Activated naive CD8-positive, alpha-beta T cell treated with anti-CD3 and anti-CD28 coated beads, Interleukin-2, amount 10 ng/mL, durations not matched to agents 7 days and 5 days (primary cell): ENCODE results near the gene DYNC1H1. TPM values are rescaled to one million over a fixed set of nuclear protein-coding genes. Genes with fewer than 3 reads are reported as not detected.
A peak's percentile ranks its signal among the peaks of the same experiment; 100 is the strongest.

Experiments
- ATAC-seq: fragments of 150-1000 bp; cut with Tn5 transposase; one replicate; pipeline ENCODE4 v1.10.0; 2021; ENCODE audit warnings: low read depth, moderate library complexity
- POLR2A ChIA-PET: fragments of 350-600 bp; sonication (Branson Sonifier 250); formaldehyde crosslinking; loops from one replicate; lab custom pipeline; 2021; ENCODE audit warnings: antibody characterized with exemption; lab: Charles Lee
- DNase-seq: peaks from one replicate; pipeline ENCODE4 v3.0.0; 2021
- H3K27ac Mint-ChIP-seq: one replicate; pipeline ENCODE4 v1.8.0; 2022; ENCODE audit warnings: mild to moderate bottlenecking, mixed read lengths
- H3K27me3 Mint-ChIP-seq: one replicate; pipeline ENCODE4 v1.8.0; 2022; ENCODE audit warnings: mild to moderate bottlenecking, moderate library complexity, mixed read lengths
- H3K36me3 Mint-ChIP-seq: one replicate; pipeline ENCODE4 v1.8.0; 2021; ENCODE audit warnings: mild to moderate bottlenecking, mixed read lengths
- H3K4me1 Mint-ChIP-seq: one replicate; pipeline ENCODE4 v1.8.0; 2021; ENCODE audit warnings: mixed read lengths
- H3K4me3 Mint-ChIP-seq: one replicate; pipeline ENCODE4 v1.8.0; 2022; ENCODE audit warnings: mild to moderate bottlenecking, moderate library complexity, mixed read lengths
- H3K9me3 Mint-ChIP-seq: one replicate; pipeline ENCODE4 v1.8.0; 2021; ENCODE audit warnings: mixed read lengths
- total RNA-seq, 2 experiments: library from RNA; stranded (reverse); gene quantifications; one replicate each; pipeline ENCODE4 v1.2.3, GENCODE V29; 2021

Gene DYNC1H1
- total RNA-seq, 2 experiments from 2014 or later, result 287 to 316 TPM

- POLR2A ChIA-PET, result interaction anchor here (1.0 to 1.4 kb wide), 3 partner anchors 10 to 55 kb away, joined by 3 to 6 read pairs (median 4); partner anchors contain the start of gene DYNC1H1
- Mint-ChIP-seq H3K4me3 (peak overlapping the region; percentile 73), H3K36me3 (peaks cover 58% of the 10 kb centered on the region), H3K27me3 (no peaks in the 10 kb centered on the region), H3K9me3 (no peaks in the 10 kb centered on the region), H3K27ac (peak overlapping the region; percentile 89), H3K4me1 (peaks cover 28% of the 10 kb centered on the region)
- DNase-seq, result peak; percentile 61
- peak; percentile 96 for ATAC-seq
Observed at GRCh38 chr14:102020058-102020971, 55.9 kb downstream of the DYNC1H1 start.

GRCh38 chr14:102026934-102027333, 62.6 kb downstream of the DYNC1H1 start:
- peak overlapping the region; percentile 11 for H3K27ac Mint-ChIP-seq
- no peak overlapping the region for H3K4me3 Mint-ChIP-seq
- peaks cover 8% of the 10 kb centered on the region for H3K4me1 Mint-ChIP-seq
- peaks cover 38% of the 10 kb centered on the region for H3K36me3 Mint-ChIP-seq
- no peaks in the 10 kb centered on the region for H3K9me3 Mint-ChIP-seq
- DNase-seq (no peak), ATAC-seq (no peak)
- POLR2A ChIA-PET, result no interaction called here
- H3K27me3 Mint-ChIP-seq, result no peaks in the 10 kb centered on the region

- no peak for DNase-seq
- H3K4me3 Mint-ChIP-seq, result no peak overlapping the region
- no peaks in the 10 kb centered on the region for H3K9me3 Mint-ChIP-seq
- no peaks in the 10 kb centered on the region for H3K27me3 Mint-ChIP-seq
- no peak overlapping the region for H3K27ac Mint-ChIP-seq
- H3K36me3 Mint-ChIP-seq, result peaks cover 36% of the 10 kb centered on the region
- POLR2A ChIA-PET, result no interaction called here
- no peak for ATAC-seq
- peaks cover 3% of the 10 kb centered on the region for H3K4me1 Mint-ChIP-seq
Observed at GRCh38 chr14:102027951-102028350, 63.6 kb downstream of the DYNC1H1 start.

DNA sequence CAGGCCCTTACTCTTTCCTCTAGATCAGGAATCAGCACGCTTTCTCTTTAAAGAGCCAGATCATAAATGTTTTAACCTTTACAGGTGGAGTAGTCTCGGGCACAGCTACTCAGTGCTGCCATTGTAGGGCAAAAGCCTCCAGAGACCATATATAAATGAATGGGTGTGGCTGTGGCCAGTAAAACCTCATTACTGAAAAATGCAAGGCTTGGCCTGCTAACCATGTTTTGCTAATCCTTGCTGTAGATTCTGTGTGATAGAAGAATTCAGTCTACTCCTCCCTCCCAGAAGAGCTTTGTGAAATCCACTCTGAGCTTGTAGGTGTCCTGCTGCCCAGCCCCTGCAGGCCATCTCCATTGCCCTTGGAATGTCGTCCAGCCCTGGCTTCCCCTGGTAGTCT, 64.4 kb downstream of the DYNC1H1 start:
- Mint-ChIP-seq H3K27ac (peak overlapping the region; percentile 17), H3K4me1 (peaks cover 2% of the 10 kb centered on the region), H3K27me3 (no peaks in the 10 kb centered on the region), H3K36me3 (peaks cover 40% of the 10 kb centered on the region), H3K9me3 (no peaks in the 10 kb centered on the region), H3K4me3 (no peak overlapping the region)
- DNase-seq, result no peak
- no peak for ATAC-seq
- POLR2A ChIA-PET, result no interaction called here

- Mint-ChIP-seq H3K27me3 (no peaks in the 10 kb centered on the region), H3K27ac (no peak overlapping the region), H3K36me3 (peaks cover 41% of the 10 kb centered on the region), H3K4me1 (peaks cover 2% of the 10 kb centered on the region), H3K4me3 (no peak overlapping the region), H3K9me3 (no peaks in the 10 kb centered on the region)
- POLR2A ChIA-PET, result interaction anchor here (1.7 kb wide), 1 partner anchor 9 kb away, joined by 4 read pairs; no protein-coding TSS in a partner anchor
- no peak for ATAC-seq
- no peak for DNase-seq
Observed at GRCh38 chr14:102029956-102030355, 65.6 kb downstream of the DYNC1H1 start.

- peaks cover 36% of the 10 kb centered on the region for H3K36me3 Mint-ChIP-seq
- H3K27me3 Mint-ChIP-seq, result no peaks in the 10 kb centered on the region
- DNase-seq, result no peak
- no peak for ATAC-seq
- H3K9me3 Mint-ChIP-seq, result no peaks in the 10 kb centered on the region
- H3K27ac Mint-ChIP-seq, result no peak overlapping the region
- H3K4me1 Mint-ChIP-seq, result peaks cover 2% of the 10 kb centered on the region
- no peak overlapping the region for H3K4me3 Mint-ChIP-seq
- POLR2A ChIA-PET, result no interaction called here
Observed at GRCh38 chr14:102033241-102033640, 68.9 kb downstream of the DYNC1H1 start.

DNA sequence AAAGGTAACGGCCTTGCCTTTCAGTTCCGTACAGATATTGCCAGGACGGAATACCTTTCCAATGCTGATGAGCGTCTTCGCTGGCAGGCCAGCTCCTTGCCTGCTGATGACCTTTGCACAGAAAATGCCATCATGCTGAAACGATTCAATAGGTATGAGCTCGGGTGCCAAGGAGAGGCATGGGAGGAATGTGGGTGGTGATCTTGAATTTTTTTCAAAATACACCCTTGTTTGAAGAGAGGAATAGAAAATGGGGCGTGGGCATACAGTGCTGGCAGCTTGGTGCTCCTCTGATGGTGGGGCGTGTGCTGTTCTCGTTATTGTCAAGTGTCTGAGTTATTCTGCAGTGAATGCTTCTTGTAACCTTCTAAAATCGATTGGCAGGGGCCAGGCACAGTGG, 69.9 kb downstream of the DYNC1H1 start:
- no peak for ATAC-seq
- H3K9me3 Mint-ChIP-seq, result no peaks in the 10 kb centered on the region
- H3K27ac Mint-ChIP-seq, result no peak overlapping the region
- DNase-seq, result no peak
- POLR2A ChIA-PET, result no interaction called here
- no peak overlapping the region for H3K4me3 Mint-ChIP-seq
- H3K27me3 Mint-ChIP-seq, result no peaks in the 10 kb centered on the region
- peaks cover 36% of the 10 kb centered on the region for H3K36me3 Mint-ChIP-seq
- H3K4me1 Mint-ChIP-seq, result peaks cover 1% of the 10 kb centered on the region

GRCh38 chr14:102035914-102036313, 71.5 kb downstream of the DYNC1H1 start:
- ATAC-seq (no peak), DNase-seq (no peak)
- H3K4me3 Mint-ChIP-seq, result no peak overlapping the region
- H3K27me3 Mint-ChIP-seq, result no peaks in the 10 kb centered on the region
- peaks cover 33% of the 10 kb centered on the region for H3K36me3 Mint-ChIP-seq
- no peaks in the 10 kb centered on the region for H3K4me1 Mint-ChIP-seq
- no peak overlapping the region for H3K27ac Mint-ChIP-seq
- H3K9me3 Mint-ChIP-seq, result no peaks in the 10 kb centered on the region
- POLR2A ChIA-PET, result no interaction called here

GRCh38 chr14:102037686-102038085, 73.3 kb downstream of the DYNC1H1 start:
- H3K4me1 Mint-ChIP-seq, result no peaks in the 10 kb centered on the region
- H3K27me3 Mint-ChIP-seq, result no peaks in the 10 kb centered on the region
- DNase-seq, result no peak
- H3K36me3 Mint-ChIP-seq, result peaks cover 32% of the 10 kb centered on the region
- no peak overlapping the region for H3K27ac Mint-ChIP-seq
- POLR2A ChIA-PET, result interaction anchor here (1.0 kb wide), 1 partner anchor 16 kb away, joined by 7 read pairs; no protein-coding TSS in a partner anchor
- H3K4me3 Mint-ChIP-seq, result no peak overlapping the region
- no peaks in the 10 kb centered on the region for H3K9me3 Mint-ChIP-seq
- no peak for ATAC-seq

DNA sequence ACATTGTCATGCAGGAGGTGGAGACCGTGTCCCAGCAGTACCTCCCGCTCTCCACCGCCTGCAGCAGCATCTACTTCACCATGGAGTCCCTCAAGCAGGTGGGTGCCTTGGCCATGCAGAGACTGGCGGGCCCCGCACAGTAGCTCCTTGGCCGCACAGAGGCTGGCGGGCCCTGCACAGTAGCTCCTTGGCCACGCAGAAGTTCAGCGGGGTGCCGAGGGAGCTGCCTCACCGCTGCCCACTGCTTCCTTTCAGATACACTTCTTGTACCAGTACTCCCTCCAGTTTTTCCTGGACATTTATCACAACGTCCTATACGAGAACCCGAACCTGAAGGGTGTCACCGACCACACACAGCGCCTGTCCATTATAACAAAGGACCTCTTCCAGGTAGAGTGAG, 74.8 kb downstream of the DYNC1H1 start:
- DNase-seq, result no peak
- no peak overlapping the region for H3K27ac Mint-ChIP-seq
- POLR2A ChIA-PET, result no interaction called here
- peaks cover 24% of the 10 kb centered on the region for H3K36me3 Mint-ChIP-seq
- H3K27me3 Mint-ChIP-seq, result no peaks in the 10 kb centered on the region
- no peak for ATAC-seq
- no peaks in the 10 kb centered on the region for H3K4me1 Mint-ChIP-seq
- H3K4me3 Mint-ChIP-seq, result no peak overlapping the region
- H3K9me3 Mint-ChIP-seq, result no peaks in the 10 kb centered on the region

- no peak overlapping the region for H3K4me3 Mint-ChIP-seq
- peaks cover 23% of the 10 kb centered on the region for H3K36me3 Mint-ChIP-seq
- no peak overlapping the region for H3K27ac Mint-ChIP-seq
- POLR2A ChIA-PET, result no interaction called here
- DNase-seq, result no peak
- H3K9me3 Mint-ChIP-seq, result no peaks in the 10 kb centered on the region
- no peaks in the 10 kb centered on the region for H3K4me1 Mint-ChIP-seq
- ATAC-seq, result no peak
- no peaks in the 10 kb centered on the region for H3K27me3 Mint-ChIP-seq
Observed at GRCh38 chr14:102040153-102040552, 75.8 kb downstream of the DYNC1H1 start.

DNA sequence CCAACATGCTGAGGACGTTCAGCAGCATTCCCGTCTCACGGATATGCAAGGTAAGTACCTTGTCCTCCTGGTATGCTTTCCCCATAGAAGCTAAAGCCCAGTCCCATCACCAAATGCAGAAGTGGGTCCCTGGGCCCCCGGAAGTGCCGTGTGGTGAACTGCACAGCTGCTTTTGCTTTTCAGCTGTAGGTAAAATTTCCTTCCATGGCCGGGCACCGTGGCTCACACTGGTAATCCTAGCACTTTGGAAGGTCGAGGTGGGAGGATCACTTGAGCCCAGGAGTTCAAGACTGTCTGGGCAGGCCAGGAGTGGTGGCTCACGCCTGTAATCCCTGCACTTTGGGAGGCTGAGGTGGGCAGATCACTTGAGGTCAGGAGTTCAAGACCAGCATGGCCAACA, 78.3 kb downstream of the DYNC1H1 start:
- peaks cover 19% of the 10 kb centered on the region for H3K36me3 Mint-ChIP-seq
- POLR2A ChIA-PET, result no interaction called here

DNA sequence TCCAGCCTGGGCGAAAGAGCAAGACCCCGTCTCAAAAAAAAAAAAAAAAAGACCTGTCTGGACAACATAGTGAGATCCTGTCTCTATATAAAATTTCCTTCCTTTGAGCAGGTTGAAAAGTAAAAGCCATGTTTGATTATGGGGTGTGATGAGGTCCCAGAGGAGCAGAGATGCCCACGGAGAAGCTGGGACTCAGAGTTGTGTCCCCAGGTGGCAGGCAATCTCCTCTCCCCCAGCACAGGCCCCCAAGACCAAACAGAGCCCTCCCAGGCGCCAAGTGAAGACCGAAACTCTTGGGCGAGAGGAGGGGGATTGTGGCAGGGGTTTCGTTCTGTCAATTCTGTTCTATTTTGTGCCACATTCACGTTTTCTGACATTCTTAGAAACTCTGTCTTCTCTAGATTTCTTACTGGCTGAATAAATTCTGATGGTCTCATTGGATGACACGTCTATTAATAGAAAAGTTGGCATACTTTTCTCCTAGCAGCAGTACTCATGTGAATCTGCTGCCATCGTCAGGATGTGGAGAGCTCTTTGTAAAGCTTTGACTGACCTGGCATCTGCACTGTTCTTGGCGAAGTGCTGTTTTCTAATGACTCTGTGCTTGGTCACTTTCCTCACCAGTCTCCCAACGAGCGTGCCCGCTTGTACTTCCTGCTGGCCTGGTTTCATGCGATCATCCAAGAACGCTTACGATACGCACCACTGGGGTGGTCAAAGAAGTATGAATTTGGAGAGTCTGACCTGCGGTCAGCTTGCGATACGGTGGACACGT, 79.1 kb downstream of the DYNC1H1 start:
- H3K27ac Mint-ChIP-seq, result no peak overlapping the region
- ATAC-seq (no peak), DNase-seq (no peak)
- peaks cover 20% of the 10 kb centered on the region for H3K36me3 Mint-ChIP-seq
- no peaks in the 10 kb centered on the region for H3K27me3 Mint-ChIP-seq
- H3K4me1 Mint-ChIP-seq, result no peaks in the 10 kb centered on the region
- H3K4me3 Mint-ChIP-seq, result no peak overlapping the region
- POLR2A ChIA-PET, result no interaction called here
- H3K9me3 Mint-ChIP-seq, result no peaks in the 10 kb centered on the region

More for the DNA sequence above, 78.3 kb downstream of the DYNC1H1 start:
- no peak overlapping the region for H3K4me3 Mint-ChIP-seq
- no peaks in the 10 kb centered on the region for H3K27me3 Mint-ChIP-seq
- DNase-seq (no peak), ATAC-seq (no peak)
- H3K9me3 Mint-ChIP-seq, result no peaks in the 10 kb centered on the region
- no peak overlapping the region for H3K27ac Mint-ChIP-seq
- no peaks in the 10 kb centered on the region for H3K4me1 Mint-ChIP-seq
